OCI-LY3 (cell line): ENCODE measurements around the gene CALHM5.
"Not testable (repeated sequence)": the region's sequence is repeated elsewhere in the genome, so short reads cannot be mapped to it uniquely, and the experiment has no call there.

Experiments used
- H2AFZ ChIP-seq: fragments of 200-600, 300-600 bp; shearing (Covaris generic); 2 replicates; pipeline ENCODE4 v1.6.0; 2014; ENCODE audit warnings: antibody characterized with exemption, low read depth, low read length
- H3K27ac ChIP-seq: fragments of 200-600, 300-600 bp; sonication (generic); 2 replicates; pipeline ENCODE4 v1.5.1; 2014; ENCODE audit warnings: mild to moderate bottlenecking, low read length, moderate library complexity, mixed read lengths
- H3K27me3 ChIP-seq: fragments of 200-600, 300-600 bp; sonication (generic); 2 replicates; pipeline ENCODE4 v1.6.1; 2014; ENCODE audit warnings: low read depth, low read length, mixed read lengths
- H3K36me3 ChIP-seq: fragments of 200-600, 300-600 bp; sonication (generic); replicated peaks from 2 replicates; pipeline ENCODE3; 2014; ENCODE audit warnings: low read depth, low read length, mixed read lengths
- H3K4me1 ChIP-seq: fragments of 300-600, 200-600 bp; sonication (generic); 2 replicates; pipeline ENCODE4 v1.6.1; 2014; ENCODE audit warnings: low read length, mixed read lengths
- H3K4me2 ChIP-seq: fragments of 200-600, 300-600 bp; sonication (generic); 2 replicates; pipeline ENCODE4 v1.6.1; 2014; ENCODE audit warnings: low read length, mixed read lengths
- H3K4me3 ChIP-seq: fragments of 300-600, 200-600 bp; sonication (generic); 2 replicates; pipeline ENCODE4 v1.5.1; 2014; ENCODE audit warnings: antibody characterized with exemption, mild to moderate bottlenecking, low read length, moderate library complexity
- H3K79me2 ChIP-seq: fragments of 300-600, 200-600 bp; shearing (Covaris generic); 2 replicates; pipeline ENCODE4 v1.6.1; 2014; ENCODE audit warnings: mild to moderate bottlenecking, low read length, mixed read lengths
- H3K9ac ChIP-seq: fragments of 300-600, 200-600 bp; shearing (Covaris generic); 2 replicates; pipeline ENCODE4 v1.6.0; 2014; ENCODE audit warnings: mild to moderate bottlenecking, low read length, moderate library complexity
- H3K9me3 ChIP-seq: fragments of 200-600, 300-600 bp; shearing (Covaris generic); 2 replicates; pipeline ENCODE4 v1.6.1; 2014; ENCODE audit warnings: low read length, mixed read lengths; ENCODE audit not compliant: insufficient read depth
- H4K20me1 ChIP-seq: fragments of 200-600, 300-600 bp; sonication (generic); 2 replicates; pipeline ENCODE4 v1.6.1; 2016; ENCODE audit warnings: low read length, mixed read lengths; ENCODE audit not compliant: insufficient read depth
- EZH2phosphoT487 ChIP-seq: fragments of 200-600 bp; shearing (Covaris generic); IDR thresholded peaks from 2 replicates; pipeline ENCODE4 v1.6.1; 2018; ENCODE audit warnings: antibody characterized with exemption, mixed run types, low read depth
- TF ChIP-seq, protein P1 (sequence below): fragments of 200-600, 300-600 bp; sonication (generic); IDR thresholded peaks from 2 replicates; pipeline ENCODE4 v1.5.1; 2014; ENCODE audit warnings: antibody characterized with exemption, low read length, low read depth

The CALHM5 gene

DNA sequence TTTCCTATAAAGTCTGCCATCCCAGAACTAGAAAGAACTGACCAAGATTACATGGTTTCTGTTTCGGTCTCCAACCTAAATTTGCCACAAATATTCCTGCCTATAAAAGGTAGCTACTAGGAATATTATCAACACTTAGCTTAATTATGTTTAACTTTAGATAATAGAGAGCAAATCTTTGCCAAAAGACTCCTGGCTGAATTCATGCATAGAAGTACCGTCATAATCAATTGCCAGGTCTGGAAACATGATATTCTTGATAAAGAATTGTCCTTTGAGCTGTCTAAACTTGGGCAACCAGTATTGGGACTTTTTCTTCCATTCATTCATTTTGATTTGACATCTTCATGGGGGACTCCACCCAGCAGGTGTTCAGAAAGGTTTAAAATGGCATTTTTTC, 27.8 kb upstream of the CALHM5 start:
- Histone ChIP-seq H3K4me3 (no peak overlapping the region), H4K20me1 (no peaks in the 10 kb centered on the region), H3K9ac (no peak overlapping the region), H3K79me2 (no peaks in the 10 kb centered on the region), H3K36me3 (no peaks in the 10 kb centered on the region), H2AFZ (no peak overlapping the region), H3K27ac (no peak overlapping the region), H3K27me3 (no peaks in the 10 kb centered on the region), H3K4me1 (no peaks in the 10 kb centered on the region), H3K9me3 (no peaks in the 10 kb centered on the region), H3K4me2 (no peak overlapping the region)
- TF ChIP-seq, protein P1, sequence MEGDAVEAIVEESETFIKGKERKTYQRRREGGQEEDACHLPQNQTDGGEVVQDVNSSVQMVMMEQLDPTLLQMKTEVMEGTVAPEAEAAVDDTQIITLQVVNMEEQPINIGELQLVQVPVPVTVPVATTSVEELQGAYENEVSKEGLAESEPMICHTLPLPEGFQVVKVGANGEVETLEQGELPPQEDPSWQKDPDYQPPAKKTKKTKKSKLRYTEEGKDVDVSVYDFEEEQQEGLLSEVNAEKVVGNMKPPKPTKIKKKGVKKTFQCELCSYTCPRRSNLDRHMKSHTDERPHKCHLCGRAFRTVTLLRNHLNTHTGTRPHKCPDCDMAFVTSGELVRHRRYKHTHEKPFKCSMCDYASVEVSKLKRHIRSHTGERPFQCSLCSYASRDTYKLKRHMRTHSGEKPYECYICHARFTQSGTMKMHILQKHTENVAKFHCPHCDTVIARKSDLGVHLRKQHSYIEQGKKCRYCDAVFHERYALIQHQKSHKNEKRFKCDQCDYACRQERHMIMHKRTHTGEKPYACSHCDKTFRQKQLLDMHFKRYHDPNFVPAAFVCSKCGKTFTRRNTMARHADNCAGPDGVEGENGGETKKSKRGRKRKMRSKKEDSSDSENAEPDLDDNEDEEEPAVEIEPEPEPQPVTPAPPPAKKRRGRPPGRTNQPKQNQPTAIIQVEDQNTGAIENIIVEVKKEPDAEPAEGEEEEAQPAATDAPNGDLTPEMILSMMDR: no peak
- TF ChIP-seq EZH2phosphoT487: no peak

DNA sequence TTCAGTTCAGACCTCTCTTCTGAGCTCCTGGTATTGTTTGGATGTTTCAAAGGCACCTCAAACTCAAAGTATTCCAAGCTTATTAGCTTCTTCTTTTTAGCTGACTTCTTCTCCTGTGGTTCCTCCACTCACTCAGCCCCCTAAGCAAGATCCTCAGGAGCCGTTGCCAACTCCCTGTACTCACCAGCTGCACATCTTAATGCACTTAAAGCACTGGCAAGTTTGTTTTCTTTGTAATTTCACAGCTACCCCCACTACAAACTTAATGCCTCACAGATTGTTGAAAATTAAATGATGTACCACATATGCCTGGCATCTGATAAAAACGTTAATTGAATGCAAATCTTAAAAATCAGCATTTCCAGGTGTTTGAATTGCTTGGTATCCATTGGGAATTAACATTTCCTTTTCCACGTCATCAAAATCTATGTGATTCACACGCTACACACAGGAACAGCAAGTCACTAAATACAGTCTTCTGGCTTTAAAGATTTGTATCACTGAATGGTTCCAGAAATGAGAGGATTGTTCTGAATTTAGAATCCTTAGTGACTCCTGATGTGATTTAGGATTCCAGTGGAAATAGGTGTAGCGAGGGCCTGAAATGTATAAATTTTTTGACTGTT, 25.8 kb upstream of the CALHM5 start:
- Histone ChIP-seq H3K27me3 (no peaks in the 10 kb centered on the region), H3K27ac (no peak overlapping the region), H3K9ac (no peak overlapping the region), H4K20me1 (no peaks in the 10 kb centered on the region), H2AFZ (no peak overlapping the region), H3K9me3 (no peaks in the 10 kb centered on the region), H3K79me2 (no peaks in the 10 kb centered on the region), H3K4me1 (no peaks in the 10 kb centered on the region), H3K4me3 (no peak overlapping the region), H3K36me3 (no peaks in the 10 kb centered on the region), H3K4me2 (no peak overlapping the region)
- TF ChIP-seq, protein P1: no peak
- no peak for TF ChIP-seq EZH2phosphoT487

DNA sequence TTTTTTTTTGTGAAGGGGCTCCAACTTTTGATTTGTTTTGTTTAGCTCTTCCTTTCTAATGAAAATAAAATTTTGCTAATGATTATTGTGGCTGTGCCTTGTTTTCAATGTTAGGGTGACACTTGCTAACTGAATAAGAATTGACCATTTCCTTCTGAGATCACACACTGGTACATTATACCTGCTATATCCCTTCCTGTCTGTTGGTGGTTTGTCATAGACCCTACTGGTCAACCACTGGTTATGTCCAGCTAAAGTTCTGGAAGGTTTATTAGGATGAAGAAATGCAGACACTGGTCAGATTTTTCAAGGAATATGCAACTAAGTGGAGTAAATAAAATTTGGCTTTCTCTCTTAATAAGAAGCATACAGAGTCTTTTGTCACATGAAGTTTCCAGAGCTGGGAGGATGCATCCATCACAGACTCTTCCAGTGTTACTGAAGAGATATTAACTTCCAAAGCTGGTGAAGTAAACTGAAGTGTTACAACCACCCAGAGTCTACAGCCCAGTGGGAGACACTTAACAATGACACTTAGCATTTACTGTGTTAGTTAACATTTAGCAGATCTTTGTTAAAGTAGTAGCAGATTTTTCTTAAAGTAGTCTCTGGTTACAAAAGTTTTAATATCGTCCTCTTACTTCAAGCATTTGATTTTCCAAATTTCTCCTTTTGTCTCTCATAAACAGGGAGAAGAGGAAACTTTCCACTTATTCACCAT, 19.7 kb upstream of the CALHM5 start:
- Histone ChIP-seq H3K4me1 (no peaks in the 10 kb centered on the region), H3K36me3 (no peaks in the 10 kb centered on the region), H3K9ac (no peak overlapping the region), H3K4me3 (no peak overlapping the region), H4K20me1 (no peaks in the 10 kb centered on the region), H3K9me3 (no peaks in the 10 kb centered on the region), H3K4me2 (no peak overlapping the region), H3K27ac (no peak overlapping the region), H3K79me2 (no peaks in the 10 kb centered on the region), H2AFZ (no peak overlapping the region), H3K27me3 (no peaks in the 10 kb centered on the region)
- TF ChIP-seq, protein P1: no peak
- no peak for TF ChIP-seq EZH2phosphoT487

DNA sequence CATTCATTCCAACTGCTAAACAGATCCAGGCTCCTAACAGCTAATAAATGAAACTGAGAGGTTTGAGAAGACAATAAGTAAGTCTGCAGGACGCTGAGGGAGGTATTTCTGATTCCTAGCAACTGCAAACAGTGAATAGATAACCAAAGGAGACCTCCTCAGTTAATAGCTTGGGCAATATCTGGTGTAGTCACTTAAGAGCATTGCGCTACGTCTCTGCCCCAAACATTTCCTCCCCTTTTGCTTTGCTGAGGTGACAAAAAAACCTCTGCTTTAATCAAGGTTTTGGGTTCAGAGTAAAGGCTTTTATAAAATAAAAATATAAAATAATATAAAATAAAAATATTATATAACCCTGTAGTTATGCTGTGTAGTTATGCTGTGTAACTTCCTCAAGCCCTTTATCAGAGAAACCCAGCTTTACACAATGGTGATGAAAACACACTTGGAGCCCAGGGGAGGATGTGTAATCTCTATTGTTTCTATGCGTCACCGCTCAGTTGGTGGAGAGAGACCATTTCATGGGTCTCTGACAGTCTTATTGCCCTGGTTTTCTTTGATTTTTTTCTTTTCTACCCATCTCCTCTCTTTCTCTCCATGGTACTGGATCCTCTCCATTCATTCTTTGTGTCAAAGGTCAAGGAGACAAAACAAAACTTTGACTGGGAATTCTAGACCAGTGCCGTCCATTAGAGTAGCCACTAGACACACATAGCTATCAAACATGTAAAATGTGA, 18.9 kb upstream of the CALHM5 start:
- TF ChIP-seq, protein P1: no peak
- no peak for TF ChIP-seq EZH2phosphoT487
- Histone ChIP-seq H3K27ac (no peak overlapping the region), H3K36me3 (no peaks in the 10 kb centered on the region), H3K4me1 (no peaks in the 10 kb centered on the region), H3K4me3 (no peak overlapping the region), H3K9me3 (no peaks in the 10 kb centered on the region), H2AFZ (no peak overlapping the region), H3K79me2 (no peaks in the 10 kb centered on the region), H3K9ac (no peak overlapping the region), H3K4me2 (no peak overlapping the region), H3K27me3 (no peaks in the 10 kb centered on the region), H4K20me1 (no peaks in the 10 kb centered on the region)

DNA sequence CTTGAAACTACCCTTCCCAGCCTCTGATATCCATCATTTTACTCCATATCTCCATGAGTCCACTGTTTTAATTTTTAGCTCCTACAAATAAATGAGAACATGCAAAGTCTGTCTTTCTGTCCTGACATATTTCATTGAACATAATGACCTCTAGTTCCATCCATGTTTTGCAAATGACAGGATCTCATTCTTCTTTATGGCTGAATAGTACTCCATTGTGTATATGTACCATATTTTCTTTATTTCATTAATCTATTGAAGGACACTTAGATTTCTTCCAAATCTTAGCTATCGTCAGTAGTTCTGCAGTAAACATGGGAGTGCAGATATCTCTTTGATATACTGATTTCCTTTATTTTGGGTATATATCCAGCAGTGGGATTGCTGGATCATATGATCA, 16.3 kb upstream of the CALHM5 start:
- H4K20me1 ChIP-seq, H3K27me3 ChIP-seq, H3K36me3 ChIP-seq, H3K4me1 ChIP-seq, H3K27ac ChIP-seq, H3K4me2 ChIP-seq, H3K9me3 ChIP-seq, H3K9ac ChIP-seq, H2AFZ ChIP-seq, H3K79me2 ChIP-seq, H3K4me3 ChIP-seq: not testable (repeated sequence)
